GM12865 (cell line): ENCODE data around the gene USP25.

Experiments
- DNase-seq: peaks from one replicate; pipeline ENCODE4 v3.0.0; 2010; ENCODE audit warnings: low read depth
- H3K4me3 ChIP-seq: 2 replicates; pipeline ENCODE4 v1.5.1; 2011; ENCODE audit warnings: mild to moderate bottlenecking, low read depth, low read length, control low read depth
- TF ChIP-seq, protein P1 (sequence below): IDR thresholded peaks from 2 replicates; pipeline ENCODE4 v1.5.1; 2011; ENCODE audit warnings: low read length, control low read depth, low read depth, inconsistent platforms; ENCODE audit not compliant: insufficient read depth; ENCODE audit errors: missing control alignments

The USP25 gene

DNA sequence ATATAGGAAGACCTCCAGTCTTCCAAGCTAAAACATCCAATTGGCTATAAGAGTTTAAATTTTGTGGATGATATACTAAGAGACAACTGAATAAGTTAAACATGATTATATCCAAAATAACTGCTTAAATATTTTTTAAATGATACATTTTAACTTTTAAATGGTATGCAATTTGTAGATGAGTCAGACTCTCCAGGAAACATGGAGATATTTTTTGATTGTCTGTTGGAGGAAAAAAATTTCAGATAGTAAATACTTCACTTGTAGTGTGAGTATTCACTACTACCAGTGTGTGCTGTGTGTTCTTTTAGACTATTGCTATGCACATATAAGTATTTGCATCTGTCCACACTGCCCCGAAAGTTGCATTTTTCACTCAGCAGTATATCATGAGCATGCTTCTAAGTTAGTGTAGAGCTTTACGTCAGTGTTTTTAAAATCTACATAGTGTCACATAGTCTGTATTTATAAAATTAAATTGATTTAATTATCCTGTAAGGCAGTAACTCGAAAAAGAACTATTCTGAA is 91.1 kb downstream of the USP25 start:
- TF ChIP-seq, protein P1, sequence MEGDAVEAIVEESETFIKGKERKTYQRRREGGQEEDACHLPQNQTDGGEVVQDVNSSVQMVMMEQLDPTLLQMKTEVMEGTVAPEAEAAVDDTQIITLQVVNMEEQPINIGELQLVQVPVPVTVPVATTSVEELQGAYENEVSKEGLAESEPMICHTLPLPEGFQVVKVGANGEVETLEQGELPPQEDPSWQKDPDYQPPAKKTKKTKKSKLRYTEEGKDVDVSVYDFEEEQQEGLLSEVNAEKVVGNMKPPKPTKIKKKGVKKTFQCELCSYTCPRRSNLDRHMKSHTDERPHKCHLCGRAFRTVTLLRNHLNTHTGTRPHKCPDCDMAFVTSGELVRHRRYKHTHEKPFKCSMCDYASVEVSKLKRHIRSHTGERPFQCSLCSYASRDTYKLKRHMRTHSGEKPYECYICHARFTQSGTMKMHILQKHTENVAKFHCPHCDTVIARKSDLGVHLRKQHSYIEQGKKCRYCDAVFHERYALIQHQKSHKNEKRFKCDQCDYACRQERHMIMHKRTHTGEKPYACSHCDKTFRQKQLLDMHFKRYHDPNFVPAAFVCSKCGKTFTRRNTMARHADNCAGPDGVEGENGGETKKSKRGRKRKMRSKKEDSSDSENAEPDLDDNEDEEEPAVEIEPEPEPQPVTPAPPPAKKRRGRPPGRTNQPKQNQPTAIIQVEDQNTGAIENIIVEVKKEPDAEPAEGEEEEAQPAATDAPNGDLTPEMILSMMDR = no peak

DNA sequence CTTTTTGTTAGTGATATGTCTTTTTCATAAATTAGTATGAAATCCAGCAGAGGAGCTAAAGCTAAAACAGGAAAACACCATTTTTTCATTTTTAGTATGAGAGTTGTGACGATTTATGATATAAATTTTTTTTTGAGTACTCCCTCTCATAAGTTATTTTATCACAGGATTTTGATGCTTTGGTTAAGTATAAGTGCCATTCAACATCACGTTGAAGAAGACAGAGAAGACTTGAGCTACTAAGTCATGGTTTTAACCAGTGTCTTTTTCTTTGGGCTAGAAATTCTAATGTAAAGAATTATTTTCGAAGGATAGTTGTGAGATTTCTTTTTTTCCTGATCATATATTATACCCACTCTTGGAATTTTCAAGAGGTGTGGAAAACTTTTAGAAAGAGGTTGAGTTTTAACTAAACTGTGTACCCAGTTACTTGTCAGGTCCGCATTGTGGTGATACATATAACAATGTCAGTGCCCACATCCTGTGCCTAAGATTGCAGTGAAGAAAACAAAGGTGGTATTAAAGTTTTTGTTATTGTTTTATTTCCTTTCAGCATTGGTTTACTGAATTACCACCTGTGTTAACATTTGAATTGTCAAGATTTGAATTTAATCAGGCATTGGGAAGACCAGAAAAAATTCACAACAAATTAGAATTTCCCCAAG is 93.8 kb downstream of the USP25 start:
- TF ChIP-seq, protein P1 = no peak
- no peak for DNase-seq
- H3K4me3 ChIP-seq = no peak overlapping the region

More for the DNA sequence above, 91.1 kb downstream of the USP25 start:
- no peak overlapping the region for H3K4me3 ChIP-seq
- DNase-seq = no peak

DNA sequence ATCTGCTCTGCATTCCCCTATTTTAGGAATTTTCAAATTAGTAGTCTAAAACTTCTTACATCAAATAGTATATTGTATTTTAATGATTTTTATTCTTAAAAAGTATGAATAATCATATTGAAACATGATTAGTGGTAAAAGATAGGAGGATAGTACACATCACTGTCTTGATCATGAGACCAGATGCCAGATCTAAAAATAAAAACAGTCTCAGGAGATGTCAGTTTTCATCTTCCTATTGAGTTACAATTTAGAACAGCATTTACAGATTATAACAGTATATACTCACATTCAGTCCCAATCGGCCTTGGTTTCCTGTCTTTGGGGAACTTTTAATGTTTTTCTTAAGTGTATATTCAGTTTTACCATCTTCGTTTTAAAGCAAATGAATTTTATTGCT is 95.9 kb downstream of the USP25 start:
- no peak overlapping the region for H3K4me3 ChIP-seq
- no peak for DNase-seq
- TF ChIP-seq, protein P1 = no peak

DNA sequence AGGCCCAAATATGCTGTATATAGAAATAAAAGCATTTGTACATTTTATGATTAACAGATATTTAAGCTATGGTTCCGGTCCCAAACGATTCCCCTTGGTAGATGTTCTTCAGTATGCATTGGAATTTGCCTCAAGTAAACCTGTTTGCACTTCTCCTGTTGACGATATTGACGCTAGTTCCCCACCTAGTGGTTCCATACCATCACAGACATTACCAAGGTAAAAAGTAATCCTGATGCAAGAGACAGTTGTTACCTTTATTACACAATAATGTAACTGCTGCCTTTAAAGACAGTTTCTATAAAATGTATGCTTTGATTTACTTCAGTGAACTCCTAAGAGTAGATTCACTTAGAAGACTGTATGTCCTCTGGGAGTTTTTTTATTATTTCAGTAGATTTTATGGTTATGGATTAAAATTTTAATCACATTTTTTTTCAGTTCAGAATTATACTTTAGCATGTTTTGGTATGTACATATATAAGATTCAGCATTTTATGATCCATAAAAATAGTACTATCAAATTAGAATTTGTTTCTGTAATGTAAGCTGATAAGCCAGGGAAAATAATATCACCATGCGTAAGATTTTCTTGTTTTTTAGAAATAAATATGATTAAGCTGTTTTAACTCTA is 96.5 kb downstream of the USP25 start:
- TF ChIP-seq, protein P1 = peak; percentile 53
- H3K4me3 ChIP-seq = no peak overlapping the region
- DNase-seq = peak; percentile 64

DNA sequence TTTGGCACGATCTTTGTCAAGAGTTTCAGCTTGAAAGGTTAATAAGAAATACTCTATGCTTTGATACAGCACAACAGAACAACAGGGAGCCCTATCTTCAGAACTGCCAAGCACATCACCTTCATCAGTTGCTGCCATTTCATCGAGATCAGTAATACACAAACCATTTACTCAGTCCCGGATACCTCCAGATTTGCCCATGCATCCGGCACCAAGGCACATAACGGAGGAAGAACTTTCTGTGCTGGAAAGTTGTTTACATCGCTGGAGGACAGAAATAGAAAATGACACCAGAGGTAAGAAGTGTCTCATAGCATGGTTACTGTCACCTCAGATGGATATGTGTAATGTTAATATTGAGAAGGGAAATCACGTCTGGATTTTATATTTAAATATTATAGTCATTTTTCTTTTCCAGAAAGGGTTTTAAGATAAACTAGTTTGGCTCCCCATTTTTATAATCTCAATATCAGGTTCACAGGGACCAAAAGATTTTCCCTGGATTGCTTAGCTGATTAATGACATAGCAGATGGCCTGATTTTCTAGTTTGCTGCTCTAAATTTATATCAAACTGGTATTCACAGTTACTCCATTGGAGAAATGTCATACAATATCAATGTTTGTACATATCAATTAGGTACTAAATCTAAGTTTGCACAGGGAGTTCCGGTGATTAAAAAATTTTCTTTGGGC is 97.3 kb downstream of the USP25 start:
- H3K4me3 ChIP-seq = no peak overlapping the region
- TF ChIP-seq, protein P1 = no peak
- no peak for DNase-seq

DNA sequence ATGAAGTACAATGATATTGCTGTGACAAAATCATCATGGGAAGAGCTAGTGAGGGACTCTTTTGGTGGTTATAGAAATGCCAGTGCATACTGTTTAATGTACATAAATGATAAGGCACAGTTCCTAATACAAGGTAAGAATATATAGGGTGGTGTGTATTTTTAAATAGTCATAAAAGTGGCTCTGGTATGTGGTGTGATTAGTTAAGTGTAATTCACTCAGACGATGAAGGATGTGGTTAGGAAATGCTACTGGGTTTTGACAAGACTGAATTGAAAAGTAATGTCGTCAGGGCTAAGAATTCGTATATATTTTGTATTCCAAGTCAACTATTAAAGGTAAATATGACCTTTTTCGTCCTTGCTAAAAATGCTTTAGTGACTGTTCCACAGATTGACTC is 101.7 kb downstream of the USP25 start:
- no peak for DNase-seq
- TF ChIP-seq, protein P1 = no peak
- H3K4me3 ChIP-seq = no peak overlapping the region
